ENCODE measurements around the gene CCL11. TPM values are rescaled to one million over a fixed set of nuclear protein-coding genes. Genes with fewer than 3 reads are reported as not detected.

The CCL11 gene
- total RNA-seq, 1 experiment from 2014 or later: not detected

- Histone ChIP-seq H3K27me3 (replicated peaks; ENCODE audit: control insufficient read depth, insufficient read depth, low read length) (no peaks in the 10 kb centered on the region), H3K4me3 (ENCODE audit: low read depth, low read length) (no peak overlapping the region), H3K4me1 (no peaks in the 10 kb centered on the region), H3K36me3 (ENCODE audit: control insufficient read depth, insufficient read depth, low read length) (no peaks in the 10 kb centered on the region), H3K9me3 (no peaks in the 10 kb centered on the region)
- intact Hi-C loops (cut with micrococcal nuclease; ENCODE audit: unreplicated experiment): no loop called here
- ChIA-PET POLR2A (no interaction called here), CTCF (no interaction called here)
- Mint-ChIP-seq H3K9me3 (ENCODE audit: unreplicated experiment) (no peaks in the 10 kb centered on the region), H3K4me3 (ENCODE audit: unreplicated experiment) (no peak overlapping the region), H3K36me3 (ENCODE audit: insufficient read depth, unreplicated experiment) (no peaks in the 10 kb centered on the region), H3K27ac (ENCODE audit: unreplicated experiment) (no peak overlapping the region), H3K27me3 (ENCODE audit: insufficient read depth, unreplicated experiment) (peaks cover 19% of the 10 kb centered on the region), H3K4me1 (ENCODE audit: low read depth, unreplicated experiment) (no peaks in the 10 kb centered on the region)
- BruUV-seq (replicated peaks): no TSS peak
- no peak for DNase-seq
- no peak for TF ChIP-seq CTCF (IDR thresholded peaks at IDR 0.05; ENCODE audit: insufficient read depth in 1 of 2, low read depth in 1 of 2, low read length in 1 of 2, severe bottlenecking in 1 of 2, unreplicated experiment in 1 of 2)
Measured at GRCh38 chr17:34275881-34276280, 9.7 kb upstream of the CCL11 start.

GRCh38 chr17:34276826-34277225 is 8.7 kb upstream of the CCL11 start:
- Histone ChIP-seq H3K4me1 (no peaks in the 10 kb centered on the region), H3K4me3 (ENCODE audit: low read depth, low read length) (no peak overlapping the region), H3K27me3 (replicated peaks; ENCODE audit: control insufficient read depth, insufficient read depth, low read length) (no peaks in the 10 kb centered on the region), H3K36me3 (ENCODE audit: control insufficient read depth, insufficient read depth, low read length) (no peaks in the 10 kb centered on the region), H3K9me3 (no peaks in the 10 kb centered on the region)
- Mint-ChIP-seq H3K4me3 (ENCODE audit: unreplicated experiment) (no peak overlapping the region), H3K4me1 (ENCODE audit: low read depth, unreplicated experiment) (no peaks in the 10 kb centered on the region), H3K27ac (ENCODE audit: unreplicated experiment) (no peak overlapping the region), H3K27me3 (ENCODE audit: insufficient read depth, unreplicated experiment) (peaks cover 21% of the 10 kb centered on the region), H3K9me3 (ENCODE audit: unreplicated experiment) (no peaks in the 10 kb centered on the region), H3K36me3 (ENCODE audit: insufficient read depth, unreplicated experiment) (no peaks in the 10 kb centered on the region)
- TF ChIP-seq CTCF (IDR thresholded peaks at IDR 0.05; ENCODE audit: insufficient read depth in 1 of 2, low read depth in 1 of 2, low read length in 1 of 2, severe bottlenecking in 1 of 2, unreplicated experiment in 1 of 2): no peak
- intact Hi-C loops (cut with micrococcal nuclease; ENCODE audit: unreplicated experiment): no loop called here
- ChIA-PET CTCF (no interaction called here), POLR2A (no interaction called here)
- BruUV-seq (replicated peaks): no TSS peak
- DNase-seq: no peak

GRCh38 chr17:34283571-34283970 is 2.0 kb upstream of the CCL11 start:
- Histone ChIP-seq H3K9me3 (no peaks in the 10 kb centered on the region), H3K4me1 (no peaks in the 10 kb centered on the region), H3K4me3 (ENCODE audit: low read depth, low read length) (no peak overlapping the region), H3K36me3 (ENCODE audit: control insufficient read depth, insufficient read depth, low read length) (no peaks in the 10 kb centered on the region), H3K27me3 (replicated peaks; ENCODE audit: control insufficient read depth, insufficient read depth, low read length) (no peaks in the 10 kb centered on the region)
- no peak overlapping the region for H3K27ac Mint-ChIP-seq (ENCODE audit: unreplicated experiment)
- DNase-seq: no peak
- no peaks in the 10 kb centered on the region for H3K4me1 Mint-ChIP-seq (ENCODE audit: low read depth, unreplicated experiment)
- intact Hi-C loops (cut with micrococcal nuclease; ENCODE audit: unreplicated experiment): no loop called here
- TF ChIP-seq CTCF (IDR thresholded peaks at IDR 0.05; ENCODE audit: insufficient read depth in 1 of 2, low read depth in 1 of 2, low read length in 1 of 2, severe bottlenecking in 1 of 2, unreplicated experiment in 1 of 2): no peak
- BruUV-seq (replicated peaks): no TSS peak
- H3K9me3 Mint-ChIP-seq (ENCODE audit: unreplicated experiment): no peaks in the 10 kb centered on the region
- ChIA-PET CTCF (no interaction called here), POLR2A (no interaction called here)
- peaks cover 10% of the 10 kb centered on the region for H3K27me3 Mint-ChIP-seq (ENCODE audit: insufficient read depth, unreplicated experiment)
- H3K4me3 Mint-ChIP-seq (ENCODE audit: unreplicated experiment): no peak overlapping the region
- H3K36me3 Mint-ChIP-seq (ENCODE audit: insufficient read depth, unreplicated experiment): no peaks in the 10 kb centered on the region
